Activated CD4-positive, alpha-beta T cell treated with anti-CD3 and anti-CD28 coated beads, Interleukin-2, Interleukin-6, amounts not matched to agents 100 ng/mL and 50 ng/mL, durations not matched to agents 16 hours and 8 hours (primary cell): ENCODE results near the gene C11orf86.
"Not testable (repeated sequence)": the region's sequence is repeated elsewhere in the genome, so short reads cannot be mapped to it uniquely, and the experiment has no call there.

Experiments
- DNase-seq: peaks from one replicate; pipeline ENCODE4 v3.0.0-alpha.2; 2020

The C11orf86 gene

DNA sequence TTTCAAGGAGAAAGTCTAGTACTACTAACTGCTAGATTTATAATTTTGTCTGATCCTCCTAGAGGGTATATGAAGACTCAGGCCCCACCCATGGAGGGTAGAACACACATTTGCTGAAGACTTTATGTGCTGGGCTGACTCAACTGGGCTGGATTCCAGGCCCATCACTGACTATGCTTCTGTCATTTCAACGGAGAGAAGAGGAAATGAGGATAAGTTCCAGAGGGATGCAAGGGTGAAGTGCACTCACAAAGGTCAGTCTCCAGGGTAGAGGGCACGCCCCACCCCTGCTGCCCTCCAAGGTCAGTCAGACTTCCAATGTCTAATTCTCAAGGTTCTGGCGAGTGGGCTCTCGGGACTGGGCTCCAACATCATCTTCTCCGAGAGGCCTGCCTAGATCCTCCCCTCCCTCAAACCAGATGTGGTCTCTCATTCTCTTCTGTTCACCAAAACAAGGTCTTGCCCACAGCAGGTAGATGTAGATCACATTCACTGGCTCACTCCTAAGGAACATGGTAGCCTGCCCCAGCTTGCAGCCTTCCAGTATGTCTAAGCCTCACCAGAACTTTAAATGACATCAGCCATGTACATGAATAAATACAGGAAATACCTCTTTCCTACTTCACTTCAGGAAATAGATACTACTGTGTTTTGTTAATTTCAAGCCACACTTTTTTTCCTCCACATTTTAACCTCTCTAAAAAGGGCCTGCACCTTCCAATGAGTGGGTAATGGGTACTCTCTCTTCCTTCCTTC, 7.3 kb upstream of the C11orf86 start:
- DNase-seq: no peak

DNA sequence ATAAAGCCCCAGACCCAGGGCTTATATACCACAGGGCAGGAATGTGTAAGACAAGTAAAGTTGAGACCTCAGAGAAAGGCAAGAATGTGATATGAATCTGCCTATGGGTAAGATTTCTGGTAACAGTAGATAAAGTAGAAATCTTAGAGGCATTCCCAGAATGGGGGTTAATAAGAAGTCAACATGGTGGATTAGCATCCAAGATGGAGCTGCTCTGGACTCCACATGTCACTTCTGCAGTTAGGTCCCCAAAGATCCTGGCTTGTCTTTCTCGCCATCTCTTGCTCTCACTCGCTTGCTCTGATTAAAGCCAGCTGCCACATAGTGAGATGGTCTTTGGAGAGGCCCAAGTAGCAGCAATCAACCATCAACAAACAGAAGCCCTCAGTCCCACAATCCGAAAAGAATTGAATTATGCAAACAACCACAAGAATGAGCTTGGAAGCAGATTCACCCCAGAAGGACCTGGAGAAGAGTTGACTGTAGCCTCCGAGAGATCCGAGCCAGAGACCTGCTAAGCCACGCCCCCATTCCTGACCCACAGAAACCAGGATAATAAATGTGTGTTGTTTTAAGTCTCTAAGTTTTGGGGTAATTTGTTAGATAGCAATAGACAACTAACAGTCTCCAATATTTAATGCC, 5.4 kb upstream of the C11orf86 start:
- DNase-seq: no peak

GRCh38 chr11:66970371-66970806, 4.7 kb upstream of the C11orf86 start:
- DNase-seq: no peak

GRCh38 chr11:66970807-66971442, 4.2 kb upstream of the C11orf86 start:
- peak; percentile 79 for DNase-seq

- DNase-seq: no peak
These were observed 3.6 kb upstream of the C11orf86 start for GRCh38 chr11:66971488-66971887.

GRCh38 chr11:66973956-66974580, 1.0 kb upstream of the C11orf86 start:
- no peak for DNase-seq

DNA sequence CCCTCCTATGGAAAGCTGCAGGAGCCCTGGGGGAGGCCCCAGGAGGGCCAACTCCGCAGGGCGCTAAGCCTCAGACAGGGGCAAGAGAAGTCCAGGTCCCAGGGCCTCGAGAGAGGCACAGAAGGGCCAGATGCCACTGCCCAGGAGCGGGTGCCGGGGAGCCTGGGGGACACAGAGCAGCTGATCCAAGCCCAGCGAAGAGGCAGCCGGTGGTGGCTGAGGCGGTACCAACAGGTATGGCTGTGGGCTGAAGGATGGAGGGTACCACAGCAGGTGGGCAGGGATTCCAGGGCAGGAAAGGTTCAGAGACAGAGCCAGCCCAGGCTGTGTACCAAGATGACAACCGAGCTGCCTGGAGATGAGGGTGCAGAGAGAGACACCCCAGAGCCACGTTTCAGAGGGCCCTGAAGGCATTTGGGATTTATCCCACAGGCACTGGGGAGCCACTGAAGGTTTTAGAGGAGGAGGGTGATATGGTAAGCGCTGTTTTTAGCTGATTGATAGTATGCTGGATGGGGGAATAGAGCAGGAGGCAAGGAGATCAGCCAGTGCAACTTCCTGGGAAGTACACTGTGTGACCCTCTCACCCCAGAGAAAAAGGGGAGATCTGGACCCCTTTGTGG, 412 bp downstream of the C11orf86 start:
- DNase-seq: no peak

DNA sequence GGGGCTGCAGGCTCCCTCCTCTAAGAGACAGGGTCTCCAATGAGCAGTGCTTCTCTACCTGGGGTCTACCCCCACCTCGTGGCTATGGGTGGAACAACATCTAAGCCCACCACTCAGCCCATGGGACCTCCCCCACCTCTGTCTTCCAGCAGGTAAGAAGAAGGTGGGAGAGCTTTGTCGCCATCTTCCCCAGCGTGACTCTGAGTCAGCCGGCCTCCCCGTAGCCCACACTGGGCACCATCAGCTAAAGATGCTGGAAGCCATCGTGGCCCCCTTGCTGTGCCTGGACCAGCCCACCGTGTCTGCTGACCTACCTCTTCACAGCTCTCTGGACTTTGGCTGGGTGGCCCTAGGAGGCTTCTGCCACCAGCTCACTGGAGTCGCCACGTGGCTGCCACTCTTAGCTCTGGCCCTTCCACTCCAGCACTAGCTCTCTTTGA, 944 bp downstream of the C11orf86 start:
- peak; percentile 29 for DNase-seq

- no peak for DNase-seq
These were observed 1.8 kb downstream of the C11orf86 start for GRCh38 chr11:66976925-66977324.

DNA sequence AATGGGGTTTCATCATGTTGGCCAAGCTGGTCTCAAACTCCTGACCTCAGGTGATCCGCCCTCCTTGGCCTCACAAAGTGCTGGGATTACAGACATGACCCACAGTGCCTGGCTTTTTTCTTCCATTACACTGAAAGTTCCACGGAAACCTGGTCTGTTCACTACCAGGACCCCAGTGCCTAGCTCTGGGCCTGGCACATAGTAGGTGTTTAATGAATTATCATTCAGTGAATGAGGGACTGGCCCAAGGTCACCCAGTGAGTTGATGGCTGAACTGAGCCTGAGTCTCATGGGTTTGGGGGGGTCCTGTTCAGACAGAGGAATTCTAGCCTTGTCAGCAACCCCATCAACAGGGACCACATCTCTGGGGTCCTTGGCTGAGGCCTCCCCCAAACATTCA, 3.1 kb downstream of the C11orf86 start:
- no peak for DNase-seq

DNA sequence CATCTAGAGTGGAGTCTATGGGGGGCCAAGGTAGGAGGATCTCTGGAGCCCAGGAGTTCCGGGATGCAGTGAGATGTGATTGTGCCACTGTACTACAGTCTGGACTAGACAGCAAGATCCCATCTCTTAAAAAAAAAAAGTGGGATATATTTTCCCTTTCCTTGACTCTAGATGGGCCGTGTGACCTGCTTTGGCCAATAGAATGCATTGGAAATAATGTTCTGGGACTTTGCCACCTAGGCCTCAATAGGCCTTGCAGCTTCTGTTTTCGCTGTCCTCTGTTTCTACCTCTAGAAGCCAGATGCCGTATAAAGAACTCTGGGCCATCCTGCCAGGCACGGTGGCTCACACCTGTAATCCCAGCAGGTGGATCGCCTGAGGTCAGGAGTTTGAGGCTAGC, 3.6 kb downstream of the C11orf86 start:
- DNase-seq: no peak

DNA sequence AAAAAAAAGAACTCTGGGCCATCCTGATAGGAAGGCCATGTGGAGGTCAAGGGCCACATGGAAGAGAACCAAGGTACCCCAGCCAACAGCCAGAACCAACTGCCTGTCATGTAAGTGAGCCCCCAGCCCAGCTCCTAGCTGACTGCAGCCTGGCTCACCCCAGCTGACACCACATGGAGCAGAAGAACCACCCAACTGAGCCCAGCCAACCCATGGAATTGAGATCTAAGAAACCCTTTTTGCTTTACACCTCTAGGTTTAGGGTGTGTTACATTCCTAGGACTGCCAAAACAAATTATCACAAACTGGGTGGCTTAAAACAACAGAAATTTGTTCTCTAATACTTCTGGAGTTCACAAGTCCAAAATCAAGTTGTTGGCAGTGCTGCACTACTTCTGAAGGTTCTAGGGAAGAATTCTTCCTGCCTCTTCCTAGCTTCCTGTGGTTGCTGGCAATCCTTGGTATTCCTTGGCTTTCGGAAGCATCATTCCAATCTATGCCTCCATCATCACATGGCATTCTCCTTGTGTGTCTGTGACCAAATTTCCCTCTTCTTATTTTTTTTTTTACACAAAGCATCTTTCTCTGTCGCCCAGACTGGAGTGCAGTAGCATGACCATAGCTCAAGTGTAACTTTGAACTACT, 4.4 kb downstream of the C11orf86 start:
- no peak for DNase-seq

GRCh38 chr11:66981976-66982578, 7.0 kb downstream of the C11orf86 start:
- no peak for DNase-seq

- no peak for DNase-seq
These were observed 8.3 kb downstream of the C11orf86 start for GRCh38 chr11:66983275-66983924.

DNA sequence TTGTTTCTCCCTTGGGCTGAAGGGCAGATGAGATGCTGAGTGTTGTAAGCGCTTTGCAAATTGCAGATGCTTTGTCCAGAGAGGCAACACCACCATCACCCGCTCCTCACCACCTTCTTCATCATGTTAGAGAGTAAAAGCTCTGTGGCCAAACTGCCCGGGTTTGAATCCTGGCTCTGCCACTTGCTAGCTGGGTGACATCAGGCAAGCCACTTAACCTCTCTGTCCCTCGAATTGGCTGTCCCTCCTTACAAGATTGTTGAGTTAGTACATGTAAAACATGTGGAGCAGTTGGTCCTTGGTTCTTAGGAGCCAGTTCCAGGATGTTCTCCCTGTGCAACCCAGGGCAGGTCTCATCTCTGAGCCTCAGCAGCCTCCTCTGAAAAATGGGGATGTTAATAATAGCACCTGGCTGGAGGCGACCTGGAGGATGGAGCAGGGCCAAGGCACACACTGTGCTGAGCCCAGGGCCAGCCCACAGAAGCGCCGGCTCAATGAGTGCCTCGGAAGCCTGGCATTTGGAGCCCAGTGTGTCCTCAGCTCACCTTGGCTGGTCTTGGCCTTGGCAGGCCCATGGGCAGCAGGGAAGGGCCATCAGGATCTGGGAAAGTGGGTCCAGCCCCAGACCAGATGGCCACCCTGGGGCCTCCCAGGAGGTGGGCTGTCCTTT, 10.5 kb downstream of the C11orf86 start:
- DNase-seq: no peak

GRCh38 chr11:66986178-66986545, 11.1 kb downstream of the C11orf86 start:
- DNase-seq: no peak

DNA sequence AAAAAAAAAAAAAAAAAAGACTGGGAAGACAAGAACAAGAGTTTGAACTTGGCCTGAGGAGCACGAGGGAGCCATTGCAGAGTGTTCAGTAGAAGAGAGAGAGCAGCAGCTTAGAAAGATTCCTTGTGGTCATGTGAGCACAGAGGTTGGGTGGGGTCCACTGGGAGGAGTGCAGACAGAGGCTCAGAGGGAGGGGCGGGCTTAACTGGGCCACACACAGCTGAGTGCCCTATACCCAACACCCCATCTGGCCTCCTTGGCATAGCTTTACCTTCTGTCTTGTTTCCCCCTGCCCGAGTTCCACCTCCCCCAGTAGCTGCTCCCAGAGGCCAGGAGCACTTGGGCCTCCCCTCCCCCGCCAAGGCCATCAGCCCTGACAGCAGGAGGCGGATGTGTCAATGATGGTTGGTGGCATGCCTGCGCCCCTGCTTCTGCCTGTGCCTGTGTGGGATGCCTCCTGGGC, 12.1 kb downstream of the C11orf86 start:
- DNase-seq: no peak

DNA sequence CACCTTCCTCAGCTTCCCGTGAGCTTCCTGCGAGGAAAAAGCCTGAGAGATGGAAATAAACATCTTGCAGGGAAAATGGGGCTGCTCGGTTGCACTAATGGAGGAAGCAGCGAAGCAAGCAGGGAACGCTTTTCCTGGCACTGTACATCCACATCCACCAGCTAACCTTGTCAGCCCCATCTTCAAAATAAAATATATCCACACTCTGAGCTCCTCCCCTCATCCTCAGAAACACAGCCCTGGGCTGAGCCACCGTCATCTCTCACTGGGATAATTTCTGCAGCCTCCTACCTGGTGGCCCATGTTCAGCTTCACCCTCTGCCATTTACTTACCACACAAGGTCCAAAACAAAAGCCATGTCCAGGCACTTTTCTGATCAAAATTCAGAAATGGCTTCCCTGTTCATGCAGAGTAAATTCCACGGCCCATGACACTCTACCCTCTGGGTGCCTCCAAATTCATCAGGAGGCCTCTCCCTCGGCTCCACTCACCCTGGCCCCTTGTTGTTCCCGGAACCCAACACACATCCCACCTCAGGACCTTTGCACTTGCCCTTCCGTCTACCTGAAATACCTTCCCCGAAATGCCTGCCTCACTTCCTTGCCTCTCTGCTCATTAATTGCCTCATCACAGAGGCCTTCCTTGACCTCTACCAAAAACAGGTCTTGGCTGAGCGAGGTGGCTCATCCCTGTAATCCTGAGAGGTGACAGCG, 13.0 kb downstream of the C11orf86 start:
- no peak for DNase-seq

GRCh38 chr11:66988741-66989140, 13.6 kb downstream of the C11orf86 start:
- not testable (repeated sequence) for DNase-seq

DNA sequence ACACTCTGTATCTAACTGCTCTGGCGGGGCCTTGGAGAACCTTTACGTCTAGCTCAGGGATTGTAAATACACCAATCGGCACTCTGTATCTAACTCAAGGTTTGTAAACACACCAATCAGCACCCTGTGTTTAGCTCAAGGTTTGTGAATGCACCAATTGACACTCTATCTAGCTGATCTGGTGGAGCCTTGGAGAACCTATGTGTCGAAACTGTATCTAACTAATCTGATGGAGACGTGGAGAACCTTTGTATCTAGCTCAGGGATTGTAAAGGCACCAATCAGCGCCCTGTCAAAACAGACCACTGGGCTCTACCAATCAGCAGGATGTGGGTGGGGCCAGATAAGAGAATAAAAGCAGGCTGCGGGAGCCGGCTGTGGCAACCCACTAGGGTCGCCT, 14.3 kb downstream of the C11orf86 start:
- not testable (repeated sequence) for DNase-seq
